OCI-LY7 (cell line): ENCODE data around the gene GALNT9. TPM values are rescaled to one million over a fixed set of nuclear protein-coding genes. Genes with fewer than 3 reads are reported as not detected.

Experiments used
- BruUV-seq: library from RNA; stranded (reverse); fragments of 400-500 nt; replicated peaks from 2 replicates; lab custom pipeline; 2021; lab: Mats Ljungman, UMichigan
- CTCF ChIA-PET: fragments of 300-600 bp; sonication (Branson Sonifier 250); formaldehyde crosslinking; loops from one replicate; lab custom pipeline; 2022; ENCODE audit warnings: antibody characterized with exemption; ENCODE audit not compliant: unreplicated experiment; lab: Charles Lee
- POLR2A ChIA-PET: fragments of 300-600 bp; sonication (Branson Sonifier 250); formaldehyde crosslinking; loops from one replicate; lab custom pipeline; 2022; ENCODE audit warnings: antibody characterized with exemption; lab: Charles Lee
- DNase-seq: peaks from one replicate; pipeline ENCODE4 v3.0.0-alpha.2; 2015; ENCODE audit warnings: low spot score
- H2AFZ ChIP-seq: fragments of 200-600 bp; sonication (generic), shearing (Covaris generic); 2 replicates; pipeline ENCODE4 v1.6.1; 2014; ENCODE audit warnings: mild to moderate bottlenecking, antibody characterized with exemption, low read length, moderate library complexity
- H3K27ac ChIP-seq: fragments of 200-600 bp; sonication (generic); 2 replicates; pipeline ENCODE4 v1.5.1; 2014; ENCODE audit warnings: mixed run types, low read depth, mild to moderate bottlenecking, moderate library complexity, low read length, inconsistent platforms; ENCODE audit not compliant: poor library complexity, severe bottlenecking
- H3K36me3 ChIP-seq: fragments of 200-600 bp; sonication (generic); 2 replicates; pipeline ENCODE4 v1.6.1; 2014; ENCODE audit warnings: mild to moderate bottlenecking, antibody characterized with exemption, low read length, moderate library complexity, mixed read lengths; ENCODE audit not compliant: insufficient read depth
- H3K4me1 ChIP-seq: fragments of 200-600 bp; sonication (generic); 2 replicates; pipeline ENCODE4 v1.5.1; 2014; ENCODE audit warnings: mild to moderate bottlenecking, low read length; ENCODE audit not compliant: insufficient read depth, poor library complexity, severe bottlenecking
- H3K4me2 ChIP-seq: fragments of 200-600 bp; sonication (generic); 2 replicates; pipeline ENCODE4 v1.6.1; 2014; ENCODE audit warnings: mild to moderate bottlenecking, low read length
- H3K4me3 ChIP-seq: fragments of 200-600 bp; sonication (generic); 2 replicates; pipeline ENCODE4 v1.5.1; 2014; ENCODE audit warnings: mild to moderate bottlenecking, low read depth, low read length; ENCODE audit not compliant: poor library complexity, severe bottlenecking
- H3K79me2 ChIP-seq: fragments of 200-600 bp; sonication (generic); 2 replicates; pipeline ENCODE4 v1.6.1; 2016; ENCODE audit warnings: low read depth, mild to moderate bottlenecking, low read length, moderate library complexity, mixed read lengths; ENCODE audit not compliant: insufficient read depth
- H3K9me2 ChIP-seq: fragments of 200-600 bp; sonication (generic); 2 replicates; pipeline ENCODE4 v1.6.1; 2016; ENCODE audit warnings: mild to moderate bottlenecking, low read length, mixed read lengths; ENCODE audit not compliant: insufficient read depth
- H3K9me3 ChIP-seq: fragments of 200-600 bp; sonication (generic); 2 replicates; pipeline ENCODE4 v1.6.1; 2014; ENCODE audit warnings: mild to moderate bottlenecking, mixed run types, low read length, mixed read lengths
- H4K20me1 ChIP-seq: fragments of 200-600 bp; sonication (generic); 2 replicates; pipeline ENCODE4 v1.6.1; 2014; ENCODE audit warnings: mild to moderate bottlenecking, antibody characterized with exemption, low read length, moderate library complexity, mixed read lengths; ENCODE audit not compliant: insufficient read depth
- EZH2phosphoT487 ChIP-seq: fragments of 200-600 bp; sonication (generic); IDR thresholded peaks from 2 replicates; pipeline ENCODE4 v1.6.1; 2018; ENCODE audit warnings: low read depth, borderline replicate concordance, mild to moderate bottlenecking, mixed run types, antibody characterized with exemption, low read length, moderate library complexity, mixed read lengths
- intact Hi-C: fragments of 100-400 bp; cut with micrococcal nuclease; formaldehyde crosslinking; loops from one replicate; pipeline ENCODE4 v1.10.0; 2022; ENCODE audit not compliant: unreplicated experiment
- total RNA-seq, 2 experiments: library from RNA; depleted of rRNA in 1 of 2; stranded (reverse); fragments of >200 nt in 1 of 2; shearing (Covaris generic) in 1 of 2; gene quantifications; 2 replicates each; pipeline ENCODE4 v1.2.3, GENCODE V29; 2014 to 2022
- TF ChIP-seq, protein P1 (sequence below): fragments of 200-600 bp; sonication (generic); conservative IDR thresholded peaks from 2 replicates; pipeline ENCODE4 v1.5.1; 2014; ENCODE audit warnings: mild to moderate bottlenecking, antibody characterized with exemption, low read length, moderate library complexity, mixed read lengths

The GALNT9 gene
- total RNA-seq, 2 experiments from 2014 or later = 0.28 TPM; not detected in 1

DNA sequence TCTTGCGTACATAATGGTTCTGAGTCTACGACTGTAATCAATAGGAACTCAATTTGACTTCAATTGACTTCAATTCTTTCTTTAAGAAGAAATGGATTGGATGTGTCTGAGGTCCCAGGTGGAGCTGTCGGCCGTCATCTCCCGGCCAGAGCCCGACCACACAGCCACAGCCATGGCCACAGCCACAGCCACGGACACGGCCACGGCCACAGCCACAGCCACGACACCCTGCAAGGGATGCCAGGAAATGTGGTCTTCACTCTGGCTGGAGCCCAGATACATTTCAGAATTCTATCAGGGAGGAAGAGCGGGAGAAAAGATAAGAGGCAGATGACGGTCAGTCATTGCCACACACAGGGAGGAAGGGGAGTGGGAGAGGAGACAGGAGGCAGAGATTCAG, 58.9 kb downstream of the GALNT9 start:
- Histone ChIP-seq H3K27ac (no peak overlapping the region), H2AFZ (no peak overlapping the region), H4K20me1 (no peaks in the 10 kb centered on the region), H3K4me1 (no peaks in the 10 kb centered on the region), H3K79me2 (no peaks in the 10 kb centered on the region), H3K4me2 (no peak overlapping the region), H3K9me3 (no peaks in the 10 kb centered on the region), H3K4me3 (no peak overlapping the region), H3K9me2 (no peaks in the 10 kb centered on the region), H3K36me3 (no peaks in the 10 kb centered on the region)
- intact Hi-C loops = no loop called here
- BruUV-seq = no TSS peak
- CTCF ChIA-PET = no interaction called here
- DNase-seq = no peak
- TF ChIP-seq EZH2phosphoT487 = no peak
- TF ChIP-seq, protein P1, sequence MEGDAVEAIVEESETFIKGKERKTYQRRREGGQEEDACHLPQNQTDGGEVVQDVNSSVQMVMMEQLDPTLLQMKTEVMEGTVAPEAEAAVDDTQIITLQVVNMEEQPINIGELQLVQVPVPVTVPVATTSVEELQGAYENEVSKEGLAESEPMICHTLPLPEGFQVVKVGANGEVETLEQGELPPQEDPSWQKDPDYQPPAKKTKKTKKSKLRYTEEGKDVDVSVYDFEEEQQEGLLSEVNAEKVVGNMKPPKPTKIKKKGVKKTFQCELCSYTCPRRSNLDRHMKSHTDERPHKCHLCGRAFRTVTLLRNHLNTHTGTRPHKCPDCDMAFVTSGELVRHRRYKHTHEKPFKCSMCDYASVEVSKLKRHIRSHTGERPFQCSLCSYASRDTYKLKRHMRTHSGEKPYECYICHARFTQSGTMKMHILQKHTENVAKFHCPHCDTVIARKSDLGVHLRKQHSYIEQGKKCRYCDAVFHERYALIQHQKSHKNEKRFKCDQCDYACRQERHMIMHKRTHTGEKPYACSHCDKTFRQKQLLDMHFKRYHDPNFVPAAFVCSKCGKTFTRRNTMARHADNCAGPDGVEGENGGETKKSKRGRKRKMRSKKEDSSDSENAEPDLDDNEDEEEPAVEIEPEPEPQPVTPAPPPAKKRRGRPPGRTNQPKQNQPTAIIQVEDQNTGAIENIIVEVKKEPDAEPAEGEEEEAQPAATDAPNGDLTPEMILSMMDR = no peak
- POLR2A ChIA-PET = no interaction called here

DNA sequence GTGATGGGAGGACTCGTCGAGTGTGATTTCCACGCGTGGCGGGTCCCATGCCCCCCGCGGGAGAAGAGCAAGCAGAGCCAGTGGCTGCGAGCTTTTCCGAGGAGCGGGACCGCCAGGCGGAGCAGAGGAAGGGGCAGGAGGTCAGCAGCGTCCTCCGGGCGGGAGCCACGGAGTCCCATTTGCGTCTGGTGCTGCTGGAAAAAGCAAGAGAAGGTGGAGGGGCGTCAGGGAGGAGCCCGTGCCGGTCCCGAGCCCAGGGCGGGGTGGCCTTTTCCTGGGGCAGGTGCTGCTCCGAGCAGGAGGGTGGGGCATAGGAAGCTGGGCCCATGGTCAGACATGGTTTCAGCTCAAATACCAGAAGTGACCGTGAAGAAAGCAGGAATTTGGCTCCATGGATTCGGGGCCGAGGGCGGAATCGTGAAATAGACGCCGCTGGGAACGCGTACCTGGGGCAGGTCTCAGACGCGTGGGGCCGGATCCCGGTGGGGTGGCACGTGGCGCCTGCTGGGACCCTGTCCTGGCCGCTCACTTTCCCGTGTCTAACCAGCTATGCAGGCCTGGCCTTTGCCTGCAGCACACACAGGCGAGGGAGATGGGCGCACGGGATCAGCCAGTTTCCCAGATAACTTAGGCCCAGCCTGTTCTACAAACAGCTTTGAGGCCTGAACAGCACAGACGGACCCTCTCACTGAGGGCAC, 60.0 kb downstream of the GALNT9 start:
- CTCF ChIA-PET = no interaction called here
- H2AFZ ChIP-seq = no peak overlapping the region

DNA sequence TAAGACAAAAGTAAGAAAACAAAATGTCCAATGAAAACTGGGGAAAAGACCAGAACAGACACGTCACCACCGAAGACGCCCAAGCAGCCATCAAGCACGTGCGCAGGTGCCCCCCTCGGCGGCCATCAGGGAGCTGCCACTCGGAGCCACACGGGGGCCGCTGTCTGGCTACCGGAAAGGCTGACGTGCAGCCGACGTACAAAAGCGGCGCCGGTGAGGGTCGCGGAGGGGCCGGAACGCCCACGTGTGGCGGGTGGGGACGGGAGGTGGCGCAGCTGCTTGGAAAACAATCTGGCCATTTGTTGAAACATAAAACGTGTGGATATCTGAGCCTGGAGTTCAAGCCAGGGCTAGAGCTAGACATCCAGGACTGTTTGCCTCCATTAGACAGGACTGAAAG, 60.7 kb downstream of the GALNT9 start:
- ChIA-PET POLR2A (no interaction called here), CTCF (no interaction called here)
- TF ChIP-seq, protein P1 = no peak
- TF ChIP-seq EZH2phosphoT487 = no peak
- H3K79me2 ChIP-seq = no peaks in the 10 kb centered on the region
- no peaks in the 10 kb centered on the region for H3K36me3 ChIP-seq
- no peak overlapping the region for H3K27ac ChIP-seq
- DNase-seq = no peak
- no peaks in the 10 kb centered on the region for H3K4me1 ChIP-seq
- no peaks in the 10 kb centered on the region for H4K20me1 ChIP-seq
- H3K4me3 ChIP-seq = no peak overlapping the region
- no TSS peak for BruUV-seq
- no peaks in the 10 kb centered on the region for H3K9me2 ChIP-seq
- no peaks in the 10 kb centered on the region for H3K9me3 ChIP-seq
- intact Hi-C loops = no loop called here
- H2AFZ ChIP-seq = no peak overlapping the region
- H3K4me2 ChIP-seq = no peak overlapping the region

More for the DNA sequence above, 60.0 kb downstream of the GALNT9 start:
- no peak for TF ChIP-seq EZH2phosphoT487
- intact Hi-C loops = no loop called here
- no TSS peak for BruUV-seq
- H4K20me1 ChIP-seq = no peaks in the 10 kb centered on the region
- no peaks in the 10 kb centered on the region for H3K36me3 ChIP-seq
- no peak for DNase-seq
- no peak overlapping the region for H3K4me2 ChIP-seq
- no peaks in the 10 kb centered on the region for H3K9me3 ChIP-seq
- H3K9me2 ChIP-seq = no peaks in the 10 kb centered on the region
- no peaks in the 10 kb centered on the region for H3K4me1 ChIP-seq
- POLR2A ChIA-PET = no interaction called here
- no peaks in the 10 kb centered on the region for H3K79me2 ChIP-seq
- H3K27ac ChIP-seq = no peak overlapping the region
- no peak overlapping the region for H3K4me3 ChIP-seq
